AG09319 (cell line): ENCODE measurements around the gene SOX6.

ENCODE experiments used
- DNase-seq: peaks from one replicate; pipeline ENCODE4 v3.0.0-alpha.2; 2010; ENCODE audit warnings: low read depth; ENCODE audit errors: extremely low read depth
- CTCF ChIP-seq: IDR thresholded peaks from 2 replicates; pipeline ENCODE4 v1.5.1; 2011; ENCODE audit warnings: low read depth, mild to moderate bottlenecking, inconsistent platforms, low read length, moderate library complexity

Gene SOX6

GRCh38 chr11:16278273-16278672, 78.1 kb downstream of the SOX6 start:
- DNase-seq: no peak
- no peak for TF ChIP-seq CTCF

- no peak for TF ChIP-seq CTCF
- no peak for DNase-seq
These were observed 80.1 kb downstream of the SOX6 start for GRCh38 chr11:16276251-16276650.

- no peak for DNase-seq
- TF ChIP-seq CTCF: no peak
These were observed 85.1 kb downstream of the SOX6 start for GRCh38 chr11:16271258-16271657.

- no peak for TF ChIP-seq CTCF
- no peak for DNase-seq
These were observed 90.3 kb downstream of the SOX6 start for GRCh38 chr11:16266021-16266420.

GRCh38 chr11:16265022-16265421, 91.3 kb downstream of the SOX6 start:
- no peak for DNase-seq
- TF ChIP-seq CTCF: no peak

GRCh38 chr11:16262645-16262955, 93.7 kb downstream of the SOX6 start:
- no peak for DNase-seq
- TF ChIP-seq CTCF: no peak

- no peak for DNase-seq
- TF ChIP-seq CTCF: no peak
These were observed 94.3 kb downstream of the SOX6 start for GRCh38 chr11:16261836-16262644.
